Keratinocyte (primary cell): ENCODE data around the gene TMEM237. TPM values are rescaled to one million over a fixed set of nuclear protein-coding genes. Genes with fewer than 3 reads are reported as not detected.

ENCODE experiments used
- DNase-seq: peaks from one replicate; pipeline ENCODE4 v3.0.0-alpha.2; 2011; ENCODE audit warnings: low read depth, missing footprints, low spot score
- FAIRE-seq: peaks from 2 replicates; lab custom pipeline; 2011; peaks lifted over from hg19 to GRCh38; lab: Jason Lieb, UNC
- H2AFZ ChIP-seq: 2 replicates; pipeline ENCODE4 v1.6.0; 2012; ENCODE audit warnings: low read length, control low read depth, inconsistent platforms; ENCODE audit not compliant: control insufficient read depth
- H3K27ac ChIP-seq: 2 replicates; pipeline ENCODE4 v1.5.1; 2011; ENCODE audit warnings: low read length; ENCODE audit not compliant: control insufficient read depth, insufficient read depth
- H3K27me3 ChIP-seq: 3 replicates; pipeline ENCODE4 v1.6.0; 2011; ENCODE audit warnings: low read length; ENCODE audit not compliant: control insufficient read depth, insufficient read depth; ENCODE audit errors: extremely low read depth
- H3K36me3 ChIP-seq, 2 experiments: 2 replicates in 1 of 2; 3 replicates in 1 of 2; pipeline ENCODE4 v1.5.1; 2011; ENCODE audit warnings: low read length in 2 of 2, mild to moderate bottlenecking in 1 of 2; ENCODE audit not compliant: control insufficient read depth in 2 of 2, insufficient read depth in 2 of 2; ENCODE audit errors: extremely low read depth in 1 of 2
- H3K4me1 ChIP-seq: 3 replicates; pipeline ENCODE4 v1.5.1; 2011; ENCODE audit warnings: low read length; ENCODE audit not compliant: control insufficient read depth, insufficient read depth; ENCODE audit errors: extremely low read depth
- H3K4me2 ChIP-seq: 3 replicates; pipeline ENCODE4 v1.6.0; 2011; ENCODE audit warnings: low read depth, low read length; ENCODE audit not compliant: control insufficient read depth, insufficient read depth; ENCODE audit errors: extremely low read depth
- H3K4me3 ChIP-seq, 3 experiments: fragments of 200-600 bp in 1 of 3; sonication (generic) in 1 of 3; 2 replicates in 2 of 3; 3 replicates in 1 of 3; pipeline ENCODE4 v1.5.1; 2011 to 2016; ENCODE audit warnings: low read length in 3 of 3, mild to moderate bottlenecking in 3 of 3, control low read depth in 2 of 3, inconsistent platforms in 1 of 3, low read depth in 1 of 3, mixed read lengths in 1 of 3, mixed run types in 1 of 3, moderate library complexity in 1 of 3; ENCODE audit not compliant: control insufficient read depth in 2 of 3, insufficient read depth in 2 of 3; ENCODE audit errors: extremely low read depth in 1 of 3
- H3K79me2 ChIP-seq: 2 replicates; pipeline ENCODE4 v1.6.0; 2012; ENCODE audit warnings: low read length; ENCODE audit not compliant: control insufficient read depth, insufficient read depth
- H3K9ac ChIP-seq: 3 replicates; pipeline ENCODE4 v1.6.0; 2011; ENCODE audit warnings: low read length; ENCODE audit not compliant: control insufficient read depth, insufficient read depth; ENCODE audit errors: extremely low read depth
- H3K9me1 ChIP-seq: 3 replicates; pipeline ENCODE4 v1.6.0; 2011; ENCODE audit warnings: low read length; ENCODE audit not compliant: control insufficient read depth, insufficient read depth; ENCODE audit errors: extremely low read depth
- H3K9me3 ChIP-seq: 2 replicates; pipeline ENCODE4 v1.5.1; 2012; ENCODE audit warnings: low read depth, low read length; ENCODE audit not compliant: control insufficient read depth
- H4K20me1 ChIP-seq: 3 replicates; pipeline ENCODE4 v1.6.0; 2011; ENCODE audit warnings: low read length; ENCODE audit not compliant: control insufficient read depth, insufficient read depth; ENCODE audit errors: extremely low read depth
- CTCF ChIP-seq, 3 experiments: IDR thresholded peaks in 1 of 3; conservative IDR thresholded peaks in 1 of 3; optimal IDR thresholded peaks in 1 of 3; 2 replicates in 2 of 3; 3 replicates in 1 of 3; pipeline versions ENCODE3 to v1.5.1; 2011; ENCODE audit warnings: low read length in 3 of 3, mild to moderate bottlenecking in 3 of 3, moderate library complexity in 2 of 3, control low read depth in 1 of 3, inconsistent platforms in 1 of 3; ENCODE audit not compliant: insufficient read depth in 2 of 3; ENCODE audit errors: extremely low read depth in 1 of 3
- EZH2 ChIP-seq: IDR thresholded peaks from one replicate; pipeline ENCODE4 v1.6.1; 2012; ENCODE audit warnings: inconsistent platforms, mild to moderate bottlenecking, low read length, moderate library complexity
- dilution Hi-C: fragments of 300-500 bp; cut with MboI; formaldehyde crosslinking; loops from one replicate; pipeline ENCODE4 v1.7.0; 2020; ENCODE audit warnings: low sequenced_read_pairs; ENCODE audit not compliant: extremely low pct_ligation_motif_present
- polyA plus RNA-seq, 5 experiments: library from polyadenylated mRNA; depleted of rRNA in 3 of 5; stranded (reverse) in 3 of 5; stranded (forward) in 1 of 5; unstranded in 1 of 5; fragments of >200 nt; gene quantifications; 1 replicate in 1 of 5; 2 replicates in 3 of 5; 3 replicates in 1 of 5; pipeline versions ENCODE4 v1.2.1 to v1.2.3, GENCODE V29; 2011 to 2012; ENCODE audit warnings: missing spikeins in 2 of 5, low read depth in 1 of 5, low replicate concordance in 1 of 5

Gene TMEM237
- polyA plus RNA-seq, 1 donor (not counting 4 experiments of a cell fraction or from before 2014, with no cell fraction given) = 49.6 TPM

GRCh38 chr2:201618744-201619662, 24.3 kb downstream of the TMEM237 start:
- H3K4me3 ChIP-seq = no peak overlapping the region
- H3K4me1 ChIP-seq = no peaks in the 10 kb centered on the region
- peak overlapping the region; percentile 62 for H2AFZ ChIP-seq
- H3K27ac ChIP-seq = no peak overlapping the region
- H4K20me1 ChIP-seq = no peaks in the 10 kb centered on the region
- DNase-seq (no peak), FAIRE-seq (no peak)
- peak overlapping the region; percentile 22 for H3K4me2 ChIP-seq
- no peaks in the 10 kb centered on the region for H3K79me2 ChIP-seq
- H3K36me3 ChIP-seq = peaks cover 2 to 10% of the 10 kb centered on the region in 2 experiments
- dilution Hi-C loops = no loop called here
- no peaks in the 10 kb centered on the region for H3K9me3 ChIP-seq
- TF ChIP-seq EZH2 = no peak
- TF ChIP-seq CTCF (optimal IDR thresholded peaks at IDR 0.05 in 1 of 3, IDR thresholded peaks at IDR 0.05 in 1 of 3, conservative IDR thresholded peaks at IDR 0.05 in 1 of 3; ENCODE audit: extremely low read depth in 1 of 3, insufficient read depth in 2 of 3, low read length in 3 of 3) = peak; percentile 14 to 65 (median 37)
- no peak overlapping the region for H3K9ac ChIP-seq
- no peaks in the 10 kb centered on the region for H3K27me3 ChIP-seq
- H3K9me1 ChIP-seq = no peaks in the 10 kb centered on the region

- Histone ChIP-seq H2AFZ (no peak overlapping the region), H3K9me1 (no peaks in the 10 kb centered on the region), H3K27ac (no peak overlapping the region), H3K79me2 (no peaks in the 10 kb centered on the region), H3K4me2 (no peak overlapping the region), H3K4me1 (no peaks in the 10 kb centered on the region), H3K36me3 (no peaks in the 10 kb centered on the region), H3K9ac (no peak overlapping the region), H3K4me3 (no peak overlapping the region), H3K27me3 (no peaks in the 10 kb centered on the region), H4K20me1 (no peaks in the 10 kb centered on the region), H3K9me3 (no peaks in the 10 kb centered on the region)
- DNase-seq (no peak), FAIRE-seq (no peak)
- dilution Hi-C loops = no loop called here
- no peak for TF ChIP-seq EZH2
- no peak for TF ChIP-seq CTCF (optimal IDR thresholded peaks at IDR 0.05 in 1 of 3, IDR thresholded peaks at IDR 0.05 in 1 of 3, conservative IDR thresholded peaks at IDR 0.05 in 1 of 3; ENCODE audit: extremely low read depth in 1 of 3, insufficient read depth in 2 of 3, low read length in 3 of 3)
These were observed 35.3 kb downstream of the TMEM237 start for GRCh38 chr2:201608021-201608420.
